SK-N-SH treated with all-trans-retinoic acid at 6 μM for 48 hours (cell line): Measurements from ENCODE around the gene EVA1C.

ENCODE experiments used
- TOX ChIP-seq: fragments of 250-450 bp; sonication (Bioruptor Pico); IDR thresholded peaks from 2 replicates; pipeline ENCODE4 v1.8.0; 2021; ENCODE audit warnings: mild to moderate bottlenecking, moderate library complexity, borderline replicate concordance
- ZC3H10 ChIP-seq: fragments of 250-450 bp; sonication (Bioruptor Pico); IDR thresholded peaks from 2 replicates; pipeline ENCODE4 v1.5.1; 2021; ENCODE audit warnings: mild to moderate bottlenecking, moderate library complexity
- ZFP3 ChIP-seq: fragments of 250-450 bp; sonication (Bioruptor Pico); IDR thresholded peaks from 2 replicates; pipeline ENCODE4 v1.5.0; 2020; ENCODE audit warnings: mild to moderate bottlenecking, moderate library complexity

DNA sequence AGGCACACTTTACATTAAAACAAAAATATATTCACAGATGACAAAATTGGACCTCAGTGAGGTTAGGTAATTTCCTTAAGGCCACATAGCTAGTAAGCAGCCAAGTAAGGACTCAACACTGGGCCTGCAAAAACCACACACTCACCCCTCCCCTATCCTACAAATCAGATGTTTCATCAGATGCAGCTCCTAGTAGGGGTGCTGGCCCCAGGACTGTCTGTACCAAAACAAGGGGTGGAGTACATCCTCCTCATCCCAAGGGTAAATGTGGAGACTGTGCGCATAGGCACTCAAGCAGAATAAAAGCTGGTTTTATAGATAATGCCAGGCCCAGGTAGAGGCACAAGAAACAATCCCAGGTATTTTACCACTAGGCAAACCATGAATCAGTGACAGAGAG is 45.3 kb upstream of the EVA1C start:
- TF ChIP-seq ZC3H10 = no peak
- TF ChIP-seq ZFP3 (CRISPR knock-in tag) = no peak
- TF ChIP-seq TOX (CRISPR knock-in tag) = no peak
